ENCODE data around the gene RUBCNL.

Gene RUBCNL

DNA sequence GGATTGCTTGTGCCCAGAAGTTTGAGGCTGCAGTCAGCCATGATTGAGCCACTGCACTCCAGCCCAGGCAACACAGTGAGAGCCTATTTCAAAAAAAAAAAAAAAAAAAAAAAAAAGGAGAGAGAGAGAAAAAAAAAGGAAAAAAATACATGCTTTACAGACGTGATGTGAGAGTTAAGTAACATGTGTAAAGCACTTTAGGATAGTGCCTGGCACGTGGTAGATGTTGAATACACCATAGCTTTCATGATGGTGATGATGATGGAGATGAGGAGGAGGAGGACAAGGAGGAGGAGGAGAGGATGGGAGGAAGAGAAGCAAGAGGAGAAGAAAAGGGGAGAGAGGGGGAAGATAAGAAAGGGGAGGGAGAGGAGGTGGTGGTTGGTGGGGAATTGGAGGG is 15.1 kb upstream of the RUBCNL start:
- Mint-ChIP-seq H3K27me3 (ENCODE audit: low read depth) (peaks cover 6% of the 10 kb centered on the region), H3K4me1 (peaks cover 6% of the 10 kb centered on the region), H3K27ac (no peak overlapping the region), H3K9me3 (peaks cover 9% of the 10 kb centered on the region), H3K4me3 (no peak overlapping the region), H3K36me3 (ENCODE audit: low read depth) (peaks cover 5% of the 10 kb centered on the region)
- TF ChIP-seq, protein P1, sequence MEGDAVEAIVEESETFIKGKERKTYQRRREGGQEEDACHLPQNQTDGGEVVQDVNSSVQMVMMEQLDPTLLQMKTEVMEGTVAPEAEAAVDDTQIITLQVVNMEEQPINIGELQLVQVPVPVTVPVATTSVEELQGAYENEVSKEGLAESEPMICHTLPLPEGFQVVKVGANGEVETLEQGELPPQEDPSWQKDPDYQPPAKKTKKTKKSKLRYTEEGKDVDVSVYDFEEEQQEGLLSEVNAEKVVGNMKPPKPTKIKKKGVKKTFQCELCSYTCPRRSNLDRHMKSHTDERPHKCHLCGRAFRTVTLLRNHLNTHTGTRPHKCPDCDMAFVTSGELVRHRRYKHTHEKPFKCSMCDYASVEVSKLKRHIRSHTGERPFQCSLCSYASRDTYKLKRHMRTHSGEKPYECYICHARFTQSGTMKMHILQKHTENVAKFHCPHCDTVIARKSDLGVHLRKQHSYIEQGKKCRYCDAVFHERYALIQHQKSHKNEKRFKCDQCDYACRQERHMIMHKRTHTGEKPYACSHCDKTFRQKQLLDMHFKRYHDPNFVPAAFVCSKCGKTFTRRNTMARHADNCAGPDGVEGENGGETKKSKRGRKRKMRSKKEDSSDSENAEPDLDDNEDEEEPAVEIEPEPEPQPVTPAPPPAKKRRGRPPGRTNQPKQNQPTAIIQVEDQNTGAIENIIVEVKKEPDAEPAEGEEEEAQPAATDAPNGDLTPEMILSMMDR (IDR thresholded peaks at IDR 0.05; ENCODE audit: unreplicated experiment in 3 of 3), result no peak

DNA sequence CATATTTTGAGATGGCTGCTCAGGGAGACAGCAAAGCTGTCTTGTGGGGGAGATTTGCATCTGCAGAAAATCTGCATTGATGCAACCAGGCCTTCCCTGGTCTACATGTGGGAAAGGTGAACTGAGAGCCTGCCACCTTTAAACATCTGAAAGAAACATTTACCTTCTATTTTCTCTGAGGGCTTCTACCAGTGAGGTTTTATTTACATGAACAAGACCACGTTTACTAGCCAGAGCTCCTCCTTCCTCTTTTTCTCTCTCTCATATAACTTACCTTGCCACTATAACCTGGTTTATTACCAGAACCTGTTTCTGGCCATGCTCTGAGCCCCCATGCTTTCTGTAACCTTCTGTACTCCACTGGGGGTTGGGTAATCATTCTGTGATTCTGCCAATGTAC is 14.4 kb upstream of the RUBCNL start:
- Mint-ChIP-seq H3K36me3 (ENCODE audit: low read depth) (peaks cover 5% of the 10 kb centered on the region), H3K4me3 (no peak overlapping the region), H3K4me1 (peaks cover 6% of the 10 kb centered on the region), H3K27ac (peak overlapping the region in 1 of 3 experiments; percentile 46), H3K27me3 (ENCODE audit: low read depth) (peaks cover 6% of the 10 kb centered on the region), H3K9me3 (peaks cover 9% of the 10 kb centered on the region)
- TF ChIP-seq, protein P1 (IDR thresholded peaks at IDR 0.05; ENCODE audit: unreplicated experiment in 3 of 3), result no peak

DNA sequence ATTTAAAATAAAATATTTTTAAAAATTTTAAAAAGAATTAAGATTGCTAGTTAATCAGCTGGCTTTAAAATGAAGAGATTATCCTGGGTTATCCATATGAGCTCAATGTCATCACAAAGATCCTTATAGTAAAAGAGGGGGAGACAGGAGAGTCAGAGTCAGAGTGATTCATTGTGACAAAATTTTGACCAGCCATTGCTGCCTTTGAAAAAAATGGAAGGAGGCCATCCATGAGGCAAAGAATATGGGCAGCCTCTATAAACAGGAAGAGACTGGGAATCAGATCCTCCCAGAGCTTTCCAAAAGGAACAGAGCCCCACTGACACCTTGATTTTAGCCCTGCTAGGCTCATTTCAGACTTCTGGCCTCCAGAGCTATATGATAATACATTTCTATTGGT is 9.3 kb upstream of the RUBCNL start:
- no peaks in the 10 kb centered on the region for H3K36me3 Mint-ChIP-seq (ENCODE audit: low read depth)
- H3K27me3 Mint-ChIP-seq (ENCODE audit: low read depth), result no peaks in the 10 kb centered on the region
- H3K4me1 Mint-ChIP-seq, result peaks cover 2% of the 10 kb centered on the region
- H3K4me3 Mint-ChIP-seq, result no peak overlapping the region
- H3K9me3 Mint-ChIP-seq, result no peaks in the 10 kb centered on the region
- H3K27ac Mint-ChIP-seq, result no peak overlapping the region
- TF ChIP-seq, protein P1 (IDR thresholded peaks at IDR 0.05; ENCODE audit: unreplicated experiment in 3 of 3), result no peak

DNA sequence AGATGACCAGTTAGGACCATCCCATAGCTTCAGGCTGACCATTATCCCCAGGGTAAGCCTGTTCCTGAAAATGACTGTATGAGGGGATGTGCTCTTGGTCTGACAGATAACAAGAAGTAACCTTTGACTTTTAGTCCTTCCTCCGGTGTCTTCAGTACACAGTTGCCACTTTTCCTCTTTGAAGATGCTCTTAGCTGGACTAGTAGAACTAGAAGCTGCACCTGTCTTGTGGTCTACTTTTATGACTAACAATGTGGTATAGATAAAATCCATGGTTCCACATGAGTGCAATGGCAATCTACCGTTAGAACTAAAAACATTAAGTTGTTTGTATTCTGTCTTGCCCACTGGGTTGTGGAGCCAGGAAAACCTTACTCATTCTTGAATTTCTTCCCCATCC is 5.9 kb upstream of the RUBCNL start:
- Mint-ChIP-seq H3K4me1 (peaks cover 21% of the 10 kb centered on the region), H3K27me3 (ENCODE audit: low read depth) (peaks cover 17% of the 10 kb centered on the region), H3K4me3 (no peak overlapping the region), H3K27ac (no peak overlapping the region), H3K9me3 (no peaks in the 10 kb centered on the region), H3K36me3 (ENCODE audit: low read depth) (no peaks in the 10 kb centered on the region)
- TF ChIP-seq, protein P1 (IDR thresholded peaks at IDR 0.05; ENCODE audit: unreplicated experiment in 3 of 3), result no peak

DNA sequence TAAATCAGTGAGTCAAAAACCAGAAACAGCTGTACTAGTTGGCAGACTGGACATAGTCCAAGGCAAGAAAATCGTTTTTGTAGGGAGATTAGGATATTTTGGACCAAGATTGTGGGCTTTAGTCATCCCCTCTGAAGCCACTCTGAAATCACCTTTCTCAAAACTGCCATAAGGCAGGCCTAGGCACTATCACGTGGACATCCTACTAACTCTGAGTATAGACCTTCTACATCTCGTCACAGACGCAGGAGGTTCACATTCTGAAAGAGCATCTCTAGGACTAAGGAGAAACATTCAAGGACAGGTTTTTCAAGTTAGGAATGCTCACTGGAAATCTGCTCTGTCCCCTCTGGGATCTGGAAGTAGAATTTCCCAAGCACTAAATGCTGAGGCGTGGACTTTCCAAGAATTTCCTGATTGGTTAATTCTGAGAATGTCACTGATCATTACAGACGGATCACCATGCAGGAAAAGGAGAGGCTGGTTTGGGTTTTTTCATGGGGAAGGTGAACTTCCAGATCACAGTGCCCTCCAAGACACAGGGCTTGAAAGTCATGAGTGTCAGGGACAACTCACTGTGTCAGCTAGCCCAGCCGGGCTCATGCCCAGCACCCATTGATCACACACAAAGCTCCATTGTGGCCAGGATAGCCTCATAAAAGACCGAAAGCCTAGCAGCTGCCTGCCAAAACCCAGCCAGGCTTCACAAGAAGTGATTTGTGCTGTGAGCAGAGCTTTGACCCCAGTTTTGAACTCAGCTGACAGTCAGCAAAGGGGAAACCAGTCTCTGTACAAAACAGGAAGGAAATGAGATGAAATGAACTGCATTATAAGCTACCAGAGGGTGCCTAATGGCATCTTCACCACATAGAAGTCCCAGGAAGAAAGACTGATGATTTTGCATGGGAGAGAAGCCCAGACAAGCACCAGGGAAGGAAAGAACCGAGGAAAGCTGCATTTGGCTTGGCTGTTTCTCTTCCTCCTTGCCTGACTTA is 2.7 kb upstream of the RUBCNL start:
- H3K27me3 Mint-ChIP-seq (ENCODE audit: low read depth), result peaks cover 50% of the 10 kb centered on the region
- TF ChIP-seq, protein P1 (IDR thresholded peaks at IDR 0.05; ENCODE audit: unreplicated experiment in 3 of 3), result no peak

More for the DNA sequence above, 2.7 kb upstream of the RUBCNL start:
- Mint-ChIP-seq H3K36me3 (ENCODE audit: low read depth) (no peaks in the 10 kb centered on the region), H3K9me3 (no peaks in the 10 kb centered on the region), H3K4me3 (peak overlapping the region in 1 of 3 experiments; percentile 0), H3K27ac (peak overlapping the region in 2 of 3 experiments; percentile 22 to 70), H3K4me1 (peaks cover 26% of the 10 kb centered on the region)
